HG03442 (cell line): Measurements from ENCODE around the gene IFT80.

Experiments used
- ATAC-seq: cut with Tn5 transposase; IDR thresholded peaks from one replicate; pipeline ENCODE4 v1.9.1; 2021; ENCODE audit warnings: mild to moderate bottlenecking, moderate library complexity; ENCODE audit not compliant: unreplicated experiment

Gene IFT80

GRCh38 chr3:160401291-160402095 lies 2.5 kb upstream of the IFT80 start:
- ATAC-seq, result no peak

- no peak for ATAC-seq
Observed at GRCh38 chr3:160400702-160401150, 1.7 kb upstream of the IFT80 start.

DNA sequence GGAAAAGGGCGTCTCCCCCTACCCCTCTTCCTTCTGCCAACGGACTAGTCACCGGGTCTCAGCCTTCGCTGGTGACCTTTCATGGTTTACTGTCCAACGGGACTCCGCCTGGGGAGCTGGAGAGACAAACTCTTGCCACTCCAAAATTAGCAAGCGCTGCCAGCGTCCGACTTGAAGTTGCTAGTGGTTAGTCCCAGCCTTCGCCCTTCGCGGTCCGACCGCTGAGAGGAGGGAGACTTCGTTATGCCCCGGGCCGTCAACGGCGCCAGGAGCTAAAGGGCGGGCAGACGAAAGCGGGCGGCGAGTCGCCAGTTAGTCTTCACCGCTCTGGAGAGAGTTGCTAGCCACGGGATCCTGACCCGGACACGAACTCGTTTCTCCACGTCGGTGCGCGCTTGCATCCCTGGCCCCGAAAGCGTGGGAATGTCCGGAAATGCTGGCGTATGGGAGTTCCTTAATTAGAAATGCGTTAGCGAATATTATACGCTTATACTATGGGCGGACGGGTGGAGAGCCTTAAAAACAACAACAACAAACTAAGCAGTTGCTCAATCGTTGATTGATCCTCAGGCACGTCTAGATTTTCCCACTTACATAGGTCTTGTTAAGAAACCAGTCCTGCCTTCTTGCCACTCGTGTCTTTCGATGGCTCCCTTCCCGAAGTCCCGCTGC lies 1.1 kb upstream of the IFT80 start:
- ATAC-seq, result peak; percentile 6

GRCh38 chr3:160398820-160399124 lies 253 bp downstream of the IFT80 start:
- ATAC-seq, result peak; percentile 11

DNA sequence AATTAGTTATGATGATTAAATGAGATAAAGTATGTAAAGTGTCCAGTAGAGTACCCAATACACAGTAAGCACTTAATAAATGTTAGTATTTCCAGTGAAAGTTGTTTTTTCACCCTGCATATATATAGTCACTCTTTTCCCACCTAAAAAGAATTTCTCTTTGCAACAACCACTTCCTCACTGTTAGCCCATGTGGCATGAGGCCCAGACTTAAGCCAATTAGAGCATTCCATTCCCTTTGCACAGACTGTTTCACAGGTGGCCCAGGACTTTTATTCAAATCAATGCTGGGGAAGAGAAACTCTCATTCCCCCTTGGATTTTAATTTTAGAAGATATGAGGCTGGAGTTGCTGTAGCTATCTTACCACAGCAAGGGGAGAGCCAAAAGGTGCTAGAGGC lies 3.7 kb downstream of the IFT80 start:
- no peak for ATAC-seq

- no peak for ATAC-seq
Observed at GRCh38 chr3:160394009-160394392, 5.0 kb downstream of the IFT80 start.

DNA sequence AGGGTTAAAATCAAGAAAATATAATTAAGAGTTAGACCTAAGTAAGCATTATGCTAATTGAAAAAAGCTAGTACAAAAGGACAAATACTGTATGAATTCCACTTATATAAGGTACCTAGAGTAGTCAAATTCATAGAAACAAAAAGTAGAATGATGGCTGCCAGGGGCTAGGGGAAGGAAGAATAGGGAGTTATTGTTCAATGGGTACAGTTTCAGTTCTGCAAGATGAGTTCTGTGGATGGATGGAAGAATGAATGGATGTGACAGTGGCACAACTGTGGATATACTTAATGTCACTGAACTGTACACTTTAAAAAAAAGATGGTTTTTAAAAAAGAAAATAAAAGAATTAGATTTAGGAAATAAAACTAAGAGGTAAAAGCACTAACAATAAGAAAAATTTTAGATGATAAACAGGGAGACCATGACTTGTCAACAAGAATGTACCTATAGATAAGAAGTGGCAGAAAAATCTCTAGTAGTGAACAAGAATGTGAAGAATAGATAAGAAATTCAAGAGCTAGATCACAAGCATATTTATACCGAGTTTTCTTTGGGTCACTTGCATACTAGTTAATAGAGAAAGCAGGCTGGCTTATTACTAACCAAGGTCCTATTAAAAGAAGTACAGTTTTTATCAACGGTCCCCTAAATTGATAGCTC lies 5.5 kb downstream of the IFT80 start:
- ATAC-seq, result no peak

DNA sequence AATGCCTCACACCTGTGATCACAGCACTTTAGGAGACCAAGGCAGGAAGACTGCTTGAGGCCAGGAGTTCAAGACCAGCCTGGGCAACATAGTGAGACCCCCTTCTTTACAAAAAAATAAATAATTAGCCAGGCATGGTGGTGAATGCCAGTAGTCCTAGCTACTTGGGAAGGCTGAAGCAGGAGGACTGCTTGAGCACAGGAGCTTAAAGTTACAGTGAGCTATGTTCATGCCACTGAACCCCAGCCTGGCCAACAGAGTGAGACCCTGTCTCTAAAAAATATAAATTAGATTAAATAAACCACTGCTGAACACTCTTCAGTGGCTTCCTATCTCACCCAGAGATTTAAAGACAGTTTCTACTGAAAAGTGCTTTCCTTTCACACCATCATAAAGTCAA lies 6.2 kb downstream of the IFT80 start:
- no peak for ATAC-seq

- ATAC-seq, result peak; percentile 66
Observed at GRCh38 chr3:160390565-160391138, 8.4 kb downstream of the IFT80 start.

DNA sequence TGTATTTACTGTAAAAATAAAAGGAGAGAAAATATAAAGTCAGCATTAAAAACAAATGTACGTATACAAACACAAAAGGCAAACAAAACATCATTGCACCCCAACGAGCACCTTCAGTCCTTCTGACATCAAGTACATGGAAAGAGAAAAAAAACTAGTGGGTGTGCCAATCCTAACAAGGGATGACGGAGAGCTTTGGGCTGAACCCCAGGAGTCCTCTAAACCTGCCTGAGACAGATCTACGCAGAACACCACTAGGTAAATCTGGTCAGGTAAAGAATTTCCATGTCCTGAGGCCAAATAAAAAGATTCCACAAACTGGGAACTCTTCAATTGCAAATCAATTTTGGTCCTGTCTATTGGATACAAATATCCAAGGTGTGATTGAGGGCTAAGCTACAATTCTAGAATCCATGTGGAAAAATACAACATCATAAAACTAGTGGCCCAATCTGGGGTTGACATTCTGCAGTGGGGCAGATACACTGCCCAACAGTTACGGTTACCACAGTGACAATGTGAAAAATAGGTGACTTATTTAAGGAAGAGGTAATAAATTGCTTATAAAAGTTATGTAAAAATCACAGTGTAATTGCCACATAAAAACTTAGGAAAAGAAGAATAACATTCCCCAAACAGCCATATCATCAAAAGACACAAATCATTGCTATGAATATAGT lies 14.2 kb downstream of the IFT80 start:
- ATAC-seq, result no peak

DNA sequence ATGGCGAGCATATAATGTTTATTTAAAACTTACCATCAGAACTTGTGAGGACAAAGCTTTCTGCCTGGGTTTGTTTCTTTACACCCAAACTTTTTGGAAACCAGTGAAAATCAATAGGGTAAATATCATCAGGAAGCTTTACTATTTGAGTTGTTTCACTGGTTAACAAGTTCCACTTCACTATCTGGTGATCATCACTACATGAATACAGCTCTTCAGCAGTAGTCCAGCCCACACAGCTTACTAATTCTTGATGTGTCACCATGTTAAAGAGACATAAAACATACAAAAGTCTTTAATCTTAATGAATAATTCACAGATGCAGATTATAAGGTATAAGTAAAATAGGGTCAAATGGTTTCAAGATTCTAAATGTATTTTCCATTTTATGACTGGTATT lies 17.6 kb downstream of the IFT80 start:
- no peak for ATAC-seq

- ATAC-seq, result no peak
Observed at GRCh38 chr3:160379628-160380214, 19.3 kb downstream of the IFT80 start.

GRCh38 chr3:160378331-160379109 lies 20.5 kb downstream of the IFT80 start:
- ATAC-seq, result no peak

GRCh38 chr3:160376681-160377080 lies 22.3 kb downstream of the IFT80 start:
- no peak for ATAC-seq

GRCh38 chr3:160374925-160375324 lies 24.1 kb downstream of the IFT80 start:
- ATAC-seq, result no peak

- ATAC-seq, result no peak
Observed at GRCh38 chr3:160374472-160374871, 24.6 kb downstream of the IFT80 start.

- ATAC-seq, result no peak
Observed at GRCh38 chr3:160373655-160374054, 25.4 kb downstream of the IFT80 start.

GRCh38 chr3:160372780-160373179 lies 26.2 kb downstream of the IFT80 start:
- no peak for ATAC-seq

DNA sequence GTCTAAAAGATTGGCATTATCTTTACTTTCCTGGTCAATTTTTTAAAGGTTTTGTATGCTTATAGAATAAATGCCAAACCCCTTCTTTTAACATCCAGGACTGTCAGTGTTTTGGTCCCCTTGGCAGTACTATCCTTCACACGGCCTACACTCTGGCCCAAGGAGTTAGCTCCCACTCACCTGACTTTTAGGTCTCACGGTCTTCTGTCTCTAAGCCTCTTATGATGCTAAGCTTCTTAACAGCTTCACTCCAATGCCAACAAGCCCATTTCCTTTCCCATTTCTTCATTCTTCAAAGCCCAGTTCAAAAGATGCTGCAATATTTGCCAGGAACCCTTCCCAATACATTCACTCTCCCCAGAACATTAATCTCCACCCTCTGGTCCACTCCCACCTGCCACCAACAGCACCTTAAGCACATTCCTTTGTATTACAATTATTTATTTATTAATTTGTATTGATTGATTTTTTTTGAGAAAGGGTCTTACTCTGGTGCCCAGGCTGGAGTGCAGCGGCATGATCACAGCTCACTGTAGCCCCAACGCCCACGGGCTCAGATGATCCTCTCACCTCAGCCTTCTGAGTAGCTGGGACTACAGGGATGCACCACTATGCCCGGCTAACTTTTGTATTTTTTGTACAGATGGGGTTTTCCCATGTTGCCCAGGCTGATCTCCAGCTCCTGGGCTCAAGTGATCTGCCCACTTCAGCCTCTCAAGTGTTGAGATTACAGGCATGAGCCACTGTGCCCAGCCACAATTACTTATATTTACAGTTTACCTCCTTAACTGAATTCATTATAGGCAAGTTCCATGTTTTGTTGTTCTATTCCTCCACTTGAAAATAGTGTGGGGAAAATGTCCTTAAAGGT lies 27.8 kb downstream of the IFT80 start:
- no peak for ATAC-seq
